Type B pancreatic cell (in vitro differentiated cells): ENCODE data around the gene MDN1. TPM values are rescaled to one million over a fixed set of nuclear protein-coding genes. Genes with fewer than 3 reads are reported as not detected.

Source experiments
- DNase-seq: peaks from one replicate; pipeline ENCODE4 v3.0.0; 2021; ENCODE audit warnings: mixed read lengths; ENCODE audit not compliant: unreplicated experiment; ENCODE audit errors: extremely low spot score
- H3K27ac Mint-ChIP-seq: 2 replicates; pipeline ENCODE4 v1.8.0; 2021; ENCODE audit warnings: mild to moderate bottlenecking, mixed read lengths
- H3K27me3 Mint-ChIP-seq: 2 replicates; pipeline ENCODE4 v1.8.0; 2021; ENCODE audit warnings: mixed read lengths
- H3K36me3 Mint-ChIP-seq: 2 replicates; pipeline ENCODE4 v1.8.0; 2021; ENCODE audit warnings: mixed read lengths
- H3K4me1 Mint-ChIP-seq: one replicate; pipeline ENCODE4 v1.8.0; 2021; ENCODE audit warnings: mixed read lengths; ENCODE audit not compliant: unreplicated experiment
- H3K4me3 Mint-ChIP-seq: 2 replicates; pipeline ENCODE4 v1.8.0; 2021; ENCODE audit warnings: mild to moderate bottlenecking, mixed read lengths
- H3K9me3 Mint-ChIP-seq: 2 replicates; pipeline ENCODE4 v1.8.0; 2021; ENCODE audit warnings: mixed read lengths
- total RNA-seq: library from RNA; stranded (reverse); gene quantifications from 2 replicates; pipeline ENCODE4 v1.2.1, GENCODE V29; 2021; ENCODE audit warnings: low replicate concordance
- TF ChIP-seq, protein P1 (sequence below): fragments of 200-600 bp; sonication (generic); conservative IDR thresholded peaks from 2 replicates; pipeline ENCODE4 v1.5.0; 2021; ENCODE audit warnings: antibody characterized with exemption, mild to moderate bottlenecking

Gene MDN1
- total RNA-seq, 1 donor from 2014 or later: 43.1 TPM

DNA sequence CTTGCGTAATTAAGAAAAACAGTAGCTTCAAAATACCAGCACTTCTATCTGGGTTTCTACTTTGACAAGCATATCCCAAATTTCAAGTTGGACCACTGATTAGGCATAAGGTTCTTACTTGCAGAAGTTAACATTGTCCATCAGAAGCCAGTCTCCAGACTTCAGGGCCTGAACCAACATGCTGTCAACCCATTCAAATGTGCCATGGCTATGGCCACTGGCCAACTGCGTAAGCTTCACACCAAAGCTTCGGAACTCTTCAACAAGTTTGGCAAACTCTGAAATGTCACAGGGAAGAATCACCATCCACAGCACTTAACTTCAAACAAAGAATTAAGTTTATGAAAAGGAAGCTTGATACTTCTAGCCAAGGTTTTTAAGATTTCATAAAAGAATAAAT is 103.1 kb downstream of the MDN1 start:
- Mint-ChIP-seq H3K4me1 (no peaks in the 10 kb centered on the region), H3K27me3 (no peaks in the 10 kb centered on the region), H3K4me3 (no peak overlapping the region), H3K9me3 (no peaks in the 10 kb centered on the region), H3K36me3 (peaks cover 31% of the 10 kb centered on the region), H3K27ac (no peak overlapping the region)
- TF ChIP-seq, protein P1, sequence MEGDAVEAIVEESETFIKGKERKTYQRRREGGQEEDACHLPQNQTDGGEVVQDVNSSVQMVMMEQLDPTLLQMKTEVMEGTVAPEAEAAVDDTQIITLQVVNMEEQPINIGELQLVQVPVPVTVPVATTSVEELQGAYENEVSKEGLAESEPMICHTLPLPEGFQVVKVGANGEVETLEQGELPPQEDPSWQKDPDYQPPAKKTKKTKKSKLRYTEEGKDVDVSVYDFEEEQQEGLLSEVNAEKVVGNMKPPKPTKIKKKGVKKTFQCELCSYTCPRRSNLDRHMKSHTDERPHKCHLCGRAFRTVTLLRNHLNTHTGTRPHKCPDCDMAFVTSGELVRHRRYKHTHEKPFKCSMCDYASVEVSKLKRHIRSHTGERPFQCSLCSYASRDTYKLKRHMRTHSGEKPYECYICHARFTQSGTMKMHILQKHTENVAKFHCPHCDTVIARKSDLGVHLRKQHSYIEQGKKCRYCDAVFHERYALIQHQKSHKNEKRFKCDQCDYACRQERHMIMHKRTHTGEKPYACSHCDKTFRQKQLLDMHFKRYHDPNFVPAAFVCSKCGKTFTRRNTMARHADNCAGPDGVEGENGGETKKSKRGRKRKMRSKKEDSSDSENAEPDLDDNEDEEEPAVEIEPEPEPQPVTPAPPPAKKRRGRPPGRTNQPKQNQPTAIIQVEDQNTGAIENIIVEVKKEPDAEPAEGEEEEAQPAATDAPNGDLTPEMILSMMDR: no peak
- DNase-seq: no peak

- TF ChIP-seq, protein P1: no peak
- Mint-ChIP-seq H3K36me3 (peaks cover 31% of the 10 kb centered on the region), H3K4me1 (no peaks in the 10 kb centered on the region), H3K4me3 (no peak overlapping the region), H3K27ac (no peak overlapping the region), H3K27me3 (no peaks in the 10 kb centered on the region), H3K9me3 (no peaks in the 10 kb centered on the region)
- DNase-seq: no peak
Measured at GRCh38 chr6:89711801-89712200, 107.8 kb downstream of the MDN1 start.

- peaks cover 25% of the 10 kb centered on the region for H3K36me3 Mint-ChIP-seq
- H3K4me1 Mint-ChIP-seq: no peaks in the 10 kb centered on the region
- no peak overlapping the region for H3K4me3 Mint-ChIP-seq
- DNase-seq: no peak
- no peaks in the 10 kb centered on the region for H3K9me3 Mint-ChIP-seq
- H3K27ac Mint-ChIP-seq: peak overlapping the region; percentile 34
- H3K27me3 Mint-ChIP-seq: no peaks in the 10 kb centered on the region
- TF ChIP-seq, protein P1: no peak
Measured at GRCh38 chr6:89708316-89708715, 111.3 kb downstream of the MDN1 start.

- Mint-ChIP-seq H3K4me1 (no peaks in the 10 kb centered on the region), H3K4me3 (no peak overlapping the region), H3K27ac (no peak overlapping the region), H3K36me3 (peaks cover 25% of the 10 kb centered on the region), H3K27me3 (no peaks in the 10 kb centered on the region), H3K9me3 (no peaks in the 10 kb centered on the region)
- TF ChIP-seq, protein P1: no peak
- DNase-seq: no peak
Measured at GRCh38 chr6:89707766-89708165, 111.8 kb downstream of the MDN1 start.

GRCh38 chr6:89706121-89706520 is 113.5 kb downstream of the MDN1 start:
- Mint-ChIP-seq H3K27me3 (no peaks in the 10 kb centered on the region), H3K27ac (no peak overlapping the region), H3K9me3 (no peaks in the 10 kb centered on the region), H3K4me3 (no peak overlapping the region), H3K36me3 (peaks cover 28% of the 10 kb centered on the region), H3K4me1 (no peaks in the 10 kb centered on the region)
- TF ChIP-seq, protein P1: no peak
- DNase-seq: no peak

DNA sequence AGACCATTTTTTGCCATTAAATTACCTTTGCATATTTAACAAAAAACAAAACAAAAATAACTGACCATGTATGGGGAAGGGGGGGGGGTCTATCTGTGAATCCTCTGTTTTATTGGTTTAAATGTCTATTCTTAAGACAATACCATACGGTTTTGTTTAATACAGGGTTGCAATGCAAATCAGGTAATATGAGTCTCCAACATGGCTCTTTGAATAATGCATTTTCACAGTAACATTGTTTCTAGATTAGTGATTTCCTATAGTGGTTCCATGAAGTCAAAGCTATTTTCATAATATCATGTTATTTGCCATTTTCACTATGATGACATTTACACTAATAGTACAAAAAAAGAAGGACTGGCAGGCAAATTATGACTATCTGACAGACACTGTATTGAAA is 116.3 kb downstream of the MDN1 start:
- no peak for DNase-seq
- TF ChIP-seq, protein P1: no peak
- no peak overlapping the region for H3K4me3 Mint-ChIP-seq
- no peaks in the 10 kb centered on the region for H3K4me1 Mint-ChIP-seq
- peaks cover 27% of the 10 kb centered on the region for H3K36me3 Mint-ChIP-seq
- H3K27ac Mint-ChIP-seq: no peak overlapping the region
- H3K27me3 Mint-ChIP-seq: no peaks in the 10 kb centered on the region
- no peaks in the 10 kb centered on the region for H3K9me3 Mint-ChIP-seq
